Endothelial cell of umbilical vein (primary cell): Measurements from ENCODE around the gene DUSP18.

ENCODE experiments used
- EZH2 ChIP-seq: IDR thresholded peaks from 2 replicates; pipeline ENCODE4 v1.6.1; 2012; ENCODE audit warnings: borderline replicate concordance, low read depth, mild to moderate bottlenecking, moderate library complexity, low read length, inconsistent platforms; ENCODE audit not compliant: severe bottlenecking
- FOS ChIP-seq: IDR thresholded peaks from 2 replicates; pipeline ENCODE4 v1.6.1; 2011; ENCODE audit warnings: mild to moderate bottlenecking, low read length, moderate library complexity, borderline replicate concordance; ENCODE audit not compliant: insufficient read depth
- GATA2 ChIP-seq: IDR thresholded peaks from 2 replicates; pipeline ENCODE4 v1.7.0; 2011; ENCODE audit warnings: low read depth, mild to moderate bottlenecking, moderate library complexity, mixed read lengths, low read length; ENCODE audit not compliant: insufficient read length, insufficient read depth
- JUN ChIP-seq: IDR thresholded peaks from 2 replicates; pipeline ENCODE4 v1.6.1; 2011; ENCODE audit warnings: borderline replicate concordance, low read depth; ENCODE audit not compliant: insufficient read length, insufficient read depth
- MYC ChIP-seq: IDR thresholded peaks from one replicate; pipeline ENCODE4 v1.6.1; 2011; ENCODE audit warnings: mild to moderate bottlenecking, low read depth, low read length
- POLR2A ChIP-seq: IDR thresholded peaks from 2 replicates; pipeline ENCODE4 v1.6.1; 2012; ENCODE audit warnings: low read depth, mild to moderate bottlenecking, control low read depth, low read length
- POLR2AphosphoS5 ChIP-seq: IDR thresholded peaks from 2 replicates; pipeline ENCODE4 v1.6.1; 2012; ENCODE audit warnings: low read depth, mild to moderate bottlenecking, control low read depth, low read length, moderate library complexity; ENCODE audit not compliant: insufficient read depth
- TF ChIP-seq, protein P1 (sequence below): IDR thresholded peaks from 2 replicates; pipeline ENCODE4 v1.6.1; 2011; ENCODE audit not compliant: insufficient read depth, insufficient read length
- TF ChIP-seq, protein P2 (sequence below), 2 donors: IDR thresholded peaks; 1 replicate in 1 of 2; 2 replicates in 1 of 2; pipeline ENCODE4 v1.5.1; 2011; ENCODE audit warnings: low read length in 2 of 2, mild to moderate bottlenecking in 2 of 2, moderate library complexity in 2 of 2, control low read depth in 1 of 2, inconsistent platforms in 1 of 2, low read depth in 1 of 2; ENCODE audit not compliant: insufficient read depth in 1 of 2; ENCODE audit errors: extremely low read depth in 1 of 2

DNA sequence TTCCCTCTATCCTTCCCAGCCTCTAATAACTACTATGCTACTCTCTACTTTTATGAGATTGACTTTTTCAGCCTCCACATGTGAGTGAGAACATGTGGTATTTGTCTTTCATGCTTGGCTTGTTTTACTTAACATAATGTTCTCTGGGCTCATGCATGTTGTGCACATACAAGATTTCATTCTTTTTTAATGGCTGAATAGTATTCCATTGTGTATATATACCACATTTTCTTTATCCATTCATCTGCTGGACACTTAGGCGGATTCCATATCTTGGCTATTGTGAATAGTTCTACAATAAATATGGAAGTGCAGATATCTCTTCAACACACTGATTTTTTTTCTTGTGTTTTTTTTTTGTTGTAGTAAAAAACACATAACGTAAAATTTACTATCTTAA lies 46.4 kb upstream of the DUSP18 start:
- TF ChIP-seq EZH2 = no peak
- TF ChIP-seq POLR2AphosphoS5 = no peak
- no peak for TF ChIP-seq POLR2A
- TF ChIP-seq, protein P1, sequence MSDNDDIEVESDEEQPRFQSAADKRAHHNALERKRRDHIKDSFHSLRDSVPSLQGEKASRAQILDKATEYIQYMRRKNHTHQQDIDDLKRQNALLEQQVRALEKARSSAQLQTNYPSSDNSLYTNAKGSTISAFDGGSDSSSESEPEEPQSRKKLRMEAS = no peak
- TF ChIP-seq, protein P2, sequence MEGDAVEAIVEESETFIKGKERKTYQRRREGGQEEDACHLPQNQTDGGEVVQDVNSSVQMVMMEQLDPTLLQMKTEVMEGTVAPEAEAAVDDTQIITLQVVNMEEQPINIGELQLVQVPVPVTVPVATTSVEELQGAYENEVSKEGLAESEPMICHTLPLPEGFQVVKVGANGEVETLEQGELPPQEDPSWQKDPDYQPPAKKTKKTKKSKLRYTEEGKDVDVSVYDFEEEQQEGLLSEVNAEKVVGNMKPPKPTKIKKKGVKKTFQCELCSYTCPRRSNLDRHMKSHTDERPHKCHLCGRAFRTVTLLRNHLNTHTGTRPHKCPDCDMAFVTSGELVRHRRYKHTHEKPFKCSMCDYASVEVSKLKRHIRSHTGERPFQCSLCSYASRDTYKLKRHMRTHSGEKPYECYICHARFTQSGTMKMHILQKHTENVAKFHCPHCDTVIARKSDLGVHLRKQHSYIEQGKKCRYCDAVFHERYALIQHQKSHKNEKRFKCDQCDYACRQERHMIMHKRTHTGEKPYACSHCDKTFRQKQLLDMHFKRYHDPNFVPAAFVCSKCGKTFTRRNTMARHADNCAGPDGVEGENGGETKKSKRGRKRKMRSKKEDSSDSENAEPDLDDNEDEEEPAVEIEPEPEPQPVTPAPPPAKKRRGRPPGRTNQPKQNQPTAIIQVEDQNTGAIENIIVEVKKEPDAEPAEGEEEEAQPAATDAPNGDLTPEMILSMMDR (IDR thresholded peaks at IDR 0.05; ENCODE audit: extremely low read depth in 1 of 2, insufficient read depth in 1 of 2, low read depth in 1 of 2, low read length in 2 of 2) = no peak
- no peak for TF ChIP-seq FOS
- TF ChIP-seq JUN = no peak
- no peak for TF ChIP-seq GATA2
- no peak for TF ChIP-seq MYC
